GM12801 (cell line): ENCODE measurements around the gene RXRA.

Experiments used
- TF ChIP-seq, protein P1 (sequence below): IDR thresholded peaks from one replicate; pipeline ENCODE4 v1.5.1; 2011; ENCODE audit warnings: control low read depth; ENCODE audit not compliant: insufficient read length; ENCODE audit errors: extremely low read depth

The RXRA gene

DNA sequence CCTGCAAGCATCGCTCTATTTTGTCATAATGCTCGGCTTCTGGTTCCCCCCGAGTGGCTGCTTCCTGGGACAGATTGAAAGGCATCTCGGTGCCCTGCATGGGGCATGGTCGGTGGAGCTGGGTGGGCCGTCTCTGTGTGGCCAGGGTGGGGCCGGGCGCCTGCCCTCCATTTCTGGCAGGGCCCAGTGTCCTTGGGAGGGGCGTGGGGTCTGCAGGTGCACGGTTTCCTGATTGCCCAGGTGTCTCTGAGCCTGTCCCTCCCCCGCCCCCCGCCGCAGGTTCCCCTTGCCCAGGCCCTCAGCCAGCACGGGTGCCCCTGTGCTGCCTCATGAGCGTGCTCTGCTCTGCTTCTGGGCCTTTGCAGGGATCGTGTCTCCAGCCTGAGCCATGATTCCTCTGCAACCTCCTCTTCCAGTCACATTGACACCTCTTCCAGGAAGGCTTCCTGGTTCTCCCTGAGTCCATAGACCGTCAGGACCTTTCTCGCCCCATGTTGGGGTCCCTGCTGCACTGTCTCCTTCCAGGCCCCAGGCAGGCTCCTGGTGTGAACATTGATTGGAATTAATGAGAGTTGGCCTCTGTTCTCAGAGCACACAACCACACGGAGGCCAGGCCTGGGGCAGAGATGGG is 90.2 kb downstream of the RXRA start:
- TF ChIP-seq, protein P1, sequence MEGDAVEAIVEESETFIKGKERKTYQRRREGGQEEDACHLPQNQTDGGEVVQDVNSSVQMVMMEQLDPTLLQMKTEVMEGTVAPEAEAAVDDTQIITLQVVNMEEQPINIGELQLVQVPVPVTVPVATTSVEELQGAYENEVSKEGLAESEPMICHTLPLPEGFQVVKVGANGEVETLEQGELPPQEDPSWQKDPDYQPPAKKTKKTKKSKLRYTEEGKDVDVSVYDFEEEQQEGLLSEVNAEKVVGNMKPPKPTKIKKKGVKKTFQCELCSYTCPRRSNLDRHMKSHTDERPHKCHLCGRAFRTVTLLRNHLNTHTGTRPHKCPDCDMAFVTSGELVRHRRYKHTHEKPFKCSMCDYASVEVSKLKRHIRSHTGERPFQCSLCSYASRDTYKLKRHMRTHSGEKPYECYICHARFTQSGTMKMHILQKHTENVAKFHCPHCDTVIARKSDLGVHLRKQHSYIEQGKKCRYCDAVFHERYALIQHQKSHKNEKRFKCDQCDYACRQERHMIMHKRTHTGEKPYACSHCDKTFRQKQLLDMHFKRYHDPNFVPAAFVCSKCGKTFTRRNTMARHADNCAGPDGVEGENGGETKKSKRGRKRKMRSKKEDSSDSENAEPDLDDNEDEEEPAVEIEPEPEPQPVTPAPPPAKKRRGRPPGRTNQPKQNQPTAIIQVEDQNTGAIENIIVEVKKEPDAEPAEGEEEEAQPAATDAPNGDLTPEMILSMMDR, result no peak

DNA sequence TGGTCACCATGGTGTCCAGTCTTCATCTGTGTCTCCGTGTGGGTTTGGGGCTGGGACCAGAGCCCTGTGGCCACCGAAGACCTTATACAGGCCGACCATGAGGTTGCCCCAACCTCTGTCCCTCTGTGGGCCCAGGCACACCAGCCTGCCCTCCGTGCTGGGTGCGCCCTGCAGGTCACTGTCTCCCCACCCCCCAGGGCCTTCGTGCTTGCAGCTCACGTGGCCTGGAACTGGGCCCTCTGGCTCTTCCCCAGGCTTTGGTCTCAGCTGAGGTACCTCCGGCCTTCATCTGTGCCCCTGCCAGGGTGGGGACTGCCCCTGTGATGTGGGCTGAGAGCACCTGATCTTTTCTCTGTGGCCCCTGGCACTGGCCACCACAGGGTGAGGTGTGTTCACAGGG is 92.1 kb downstream of the RXRA start:
- TF ChIP-seq, protein P1, result no peak

DNA sequence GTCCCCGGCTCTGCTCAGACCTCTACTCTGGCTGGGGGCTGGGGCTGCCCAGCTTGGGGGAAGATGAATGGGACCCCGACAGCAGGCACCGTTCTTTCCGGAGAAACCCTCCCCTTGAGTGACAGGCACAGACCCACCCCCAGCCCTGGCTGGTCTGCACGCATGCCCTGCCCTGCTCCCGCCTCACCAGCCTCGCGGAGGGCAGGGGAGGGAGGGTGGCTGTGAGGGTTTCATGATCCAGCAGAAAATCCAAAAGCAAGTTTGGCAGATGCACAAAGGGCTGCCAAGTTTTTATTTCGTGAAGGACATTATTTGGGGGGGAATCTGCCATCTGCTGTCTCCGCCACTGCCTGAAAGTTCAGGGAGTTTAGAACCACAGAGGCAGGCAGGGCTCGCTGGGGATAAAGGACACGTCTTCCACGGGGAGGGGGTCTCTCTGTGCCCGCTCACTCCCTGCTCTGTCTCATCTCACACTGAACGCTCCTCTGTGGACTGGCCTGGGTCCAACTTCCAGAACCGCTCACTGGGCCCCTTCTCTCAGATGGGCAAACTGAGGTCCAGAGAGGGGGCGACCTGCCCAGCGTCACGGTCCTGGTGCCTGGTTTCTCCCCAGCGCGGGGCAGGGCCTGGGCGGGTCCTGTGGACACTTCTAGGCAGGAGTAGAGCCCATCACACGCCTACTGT is 92.9 kb downstream of the RXRA start:
- TF ChIP-seq, protein P1, result no peak

- TF ChIP-seq, protein P1, result no peak
Observed at GRCh38 chr9:134419684-134420076, 93.4 kb downstream of the RXRA start.

- TF ChIP-seq, protein P1, result no peak
Observed at GRCh38 chr9:134420281-134420845, 94.1 kb downstream of the RXRA start.

DNA sequence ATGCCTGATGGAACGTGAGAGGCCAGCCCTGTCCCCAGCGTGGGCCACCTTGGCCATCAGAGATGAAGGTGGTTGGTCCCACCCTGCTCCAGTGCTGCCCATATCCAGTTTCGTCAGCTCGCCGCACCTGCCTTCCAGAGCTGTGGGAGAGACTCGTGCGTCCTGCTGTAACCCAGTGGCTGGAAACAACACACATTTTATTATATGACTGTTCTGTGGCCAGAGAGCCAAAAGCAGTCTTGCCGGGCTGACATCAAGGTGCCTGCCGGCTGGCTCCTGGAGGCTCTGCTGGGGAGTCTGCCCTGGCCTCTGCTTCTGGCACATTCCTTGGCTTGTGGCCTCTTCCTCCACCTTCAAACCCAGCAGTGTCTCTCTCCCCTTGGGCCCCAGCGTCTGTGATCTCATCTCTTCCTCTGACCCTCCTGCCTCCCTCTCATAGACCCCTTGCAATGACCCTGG is 94.7 kb downstream of the RXRA start:
- TF ChIP-seq, protein P1, result no peak

- TF ChIP-seq, protein P1, result no peak
Observed at GRCh38 chr9:134421888-134422287, 95.6 kb downstream of the RXRA start.
